Daoy (cell line): ENCODE data around the gene GAST. TPM values are rescaled to one million over a fixed set of nuclear protein-coding genes. Genes with fewer than 3 reads are reported as not detected.
"Not testable (repeated sequence)": the region's sequence is repeated elsewhere in the genome, so short reads cannot be mapped to it uniquely, and the experiment has no call there.

Experiments used
- DNase-seq: peaks from one replicate; pipeline ENCODE4 v3.0.0-alpha.2; 2015; ENCODE audit warnings: low read depth
- total RNA-seq: library from RNA; depleted of rRNA; stranded (reverse); fragments of >200 nt; shearing (Covaris generic); gene quantifications from 2 replicates; pipeline ENCODE4 v1.2.3, GENCODE V29; 2014; rRNA removed

Gene GAST, protein sequence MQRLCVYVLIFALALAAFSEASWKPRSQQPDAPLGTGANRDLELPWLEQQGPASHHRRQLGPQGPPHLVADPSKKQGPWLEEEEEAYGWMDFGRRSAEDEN
- not detected in 2 replicates for total RNA-seq

DNA sequence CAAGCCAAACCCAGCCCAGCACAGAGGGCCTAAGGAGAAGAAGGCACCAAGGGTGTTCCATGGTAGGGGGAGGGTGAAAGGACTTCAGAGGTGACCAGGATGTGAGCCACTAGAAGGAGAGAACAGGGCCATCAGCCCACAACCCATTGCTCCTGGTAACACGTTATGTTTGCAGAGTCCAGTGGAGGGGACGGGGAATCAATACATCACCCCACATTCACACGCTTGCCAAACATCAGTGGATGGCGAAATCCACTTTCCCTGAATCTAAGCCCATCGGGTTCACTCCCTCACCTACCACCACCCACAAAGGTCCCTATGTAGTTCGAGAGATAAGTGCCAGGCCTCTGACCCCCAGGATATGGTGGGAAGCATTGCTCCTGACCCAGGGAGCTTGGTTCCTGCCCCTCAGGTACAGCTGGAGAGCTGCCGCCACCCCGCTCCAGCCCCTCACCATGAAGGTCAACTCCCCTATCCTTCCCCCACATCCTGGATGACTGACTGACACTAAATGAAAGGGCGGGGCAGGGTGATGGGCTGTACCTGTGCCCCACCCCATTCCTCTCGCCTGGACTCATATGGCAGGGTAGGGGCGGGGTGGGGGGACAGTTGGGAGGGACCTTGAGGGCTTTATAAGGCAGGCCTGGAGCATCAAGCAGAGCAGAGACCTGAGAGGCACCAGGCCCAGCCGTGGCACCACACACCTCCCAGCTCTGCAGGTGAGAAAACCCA is at the start of gene GAST:
Gene GAST, plus strand, starts transcription at position 663 of the 732 bp plus-strand sequence. CDS start 3,106 bp downstream, outside the sequence.
- no peak for DNase-seq

DNA sequence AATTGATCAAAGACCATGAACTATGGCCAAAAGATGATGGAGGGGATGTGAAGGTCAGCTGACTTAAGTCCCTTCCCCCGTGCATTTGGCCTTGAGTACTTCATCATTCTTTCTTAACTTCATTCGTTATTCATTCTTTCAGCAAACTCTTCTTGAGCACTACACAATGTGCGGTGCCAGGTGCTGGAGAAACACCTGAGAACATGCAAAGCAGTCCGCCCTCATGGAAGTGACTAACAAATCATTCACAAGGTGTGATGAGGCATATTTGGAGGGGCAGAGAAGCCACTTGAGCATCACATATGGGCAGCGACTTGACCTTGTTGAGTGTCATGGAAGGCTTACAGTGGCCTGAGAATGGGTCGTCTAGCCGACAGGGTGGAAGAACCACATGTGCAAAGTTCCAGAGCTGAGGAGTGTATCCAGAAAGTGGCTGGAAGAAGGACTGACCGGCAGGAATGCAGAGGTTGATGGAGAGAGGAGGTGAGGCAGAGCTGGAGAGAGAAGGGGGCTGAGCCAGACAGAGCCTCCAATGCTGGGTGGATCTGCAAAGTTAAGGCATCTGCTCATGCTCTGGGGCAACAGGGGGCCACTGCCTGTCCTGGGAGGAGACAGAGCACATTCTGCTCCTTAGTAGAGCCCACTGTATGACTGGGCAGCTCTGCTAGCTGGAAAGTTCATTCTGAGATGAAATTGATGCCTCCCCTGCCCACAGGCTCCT is 48.5 kb upstream of the GAST start:
- no peak for DNase-seq

DNA sequence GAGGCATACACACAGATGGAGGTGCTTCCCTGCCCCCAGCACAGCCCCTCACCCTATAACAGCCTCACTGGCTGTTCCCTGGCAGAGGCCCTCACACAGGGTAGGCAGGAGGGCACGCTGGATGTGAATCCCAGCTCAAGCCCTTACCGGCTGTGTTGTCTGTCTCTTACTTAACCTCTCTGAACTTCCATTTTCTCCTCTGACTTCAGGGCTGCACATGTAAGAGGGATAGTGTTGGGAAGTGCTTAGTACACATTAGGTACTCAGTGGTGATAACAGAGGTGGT is 48.0 kb upstream of the GAST start:
- no peak for DNase-seq

DNA sequence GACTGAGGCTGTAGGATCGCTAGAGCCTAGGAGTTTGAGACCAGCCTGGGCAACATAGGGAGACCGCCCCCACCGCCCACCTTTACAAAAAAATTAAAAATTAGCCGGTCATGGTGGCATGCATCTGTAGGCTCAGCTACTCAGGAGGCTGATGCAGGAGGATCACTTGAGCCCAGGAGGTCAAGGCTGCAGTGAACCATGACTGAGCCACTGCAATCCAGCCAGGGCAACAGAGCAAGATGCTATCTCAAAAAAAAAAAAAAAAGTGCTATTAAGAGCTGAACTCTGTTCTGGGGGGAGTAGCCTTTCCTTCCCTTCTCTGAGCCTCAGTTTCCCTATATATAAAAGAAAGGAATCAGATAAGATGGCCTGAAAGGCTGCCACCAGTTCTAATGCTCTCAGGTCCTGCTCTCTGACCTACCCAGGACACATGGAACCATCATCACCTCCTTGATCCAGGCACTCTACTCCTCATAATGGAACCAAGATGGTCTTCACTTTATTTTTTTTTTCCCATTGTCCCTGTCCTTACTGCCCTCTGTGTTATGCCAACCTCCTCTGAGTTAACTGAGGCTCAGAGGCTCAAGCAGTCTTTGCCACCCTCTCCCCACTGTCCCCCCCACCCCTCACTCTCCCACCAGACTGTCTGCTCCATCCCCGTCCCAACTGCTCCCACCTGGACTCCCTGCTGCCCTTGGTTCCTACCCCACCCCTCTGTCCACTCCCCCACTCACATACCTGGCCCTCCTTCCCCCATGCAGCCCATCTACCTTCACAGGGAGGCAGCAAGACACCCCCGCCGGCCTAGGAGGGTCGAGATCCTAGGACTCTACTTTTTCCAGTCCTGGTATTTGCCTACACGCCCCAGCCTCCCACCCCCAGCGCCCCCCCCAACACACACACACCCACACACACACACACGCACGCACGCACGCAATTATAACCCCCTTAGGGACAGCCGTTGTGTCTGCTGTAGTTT is 47.3 kb upstream of the GAST start:
- no peak for DNase-seq

DNA sequence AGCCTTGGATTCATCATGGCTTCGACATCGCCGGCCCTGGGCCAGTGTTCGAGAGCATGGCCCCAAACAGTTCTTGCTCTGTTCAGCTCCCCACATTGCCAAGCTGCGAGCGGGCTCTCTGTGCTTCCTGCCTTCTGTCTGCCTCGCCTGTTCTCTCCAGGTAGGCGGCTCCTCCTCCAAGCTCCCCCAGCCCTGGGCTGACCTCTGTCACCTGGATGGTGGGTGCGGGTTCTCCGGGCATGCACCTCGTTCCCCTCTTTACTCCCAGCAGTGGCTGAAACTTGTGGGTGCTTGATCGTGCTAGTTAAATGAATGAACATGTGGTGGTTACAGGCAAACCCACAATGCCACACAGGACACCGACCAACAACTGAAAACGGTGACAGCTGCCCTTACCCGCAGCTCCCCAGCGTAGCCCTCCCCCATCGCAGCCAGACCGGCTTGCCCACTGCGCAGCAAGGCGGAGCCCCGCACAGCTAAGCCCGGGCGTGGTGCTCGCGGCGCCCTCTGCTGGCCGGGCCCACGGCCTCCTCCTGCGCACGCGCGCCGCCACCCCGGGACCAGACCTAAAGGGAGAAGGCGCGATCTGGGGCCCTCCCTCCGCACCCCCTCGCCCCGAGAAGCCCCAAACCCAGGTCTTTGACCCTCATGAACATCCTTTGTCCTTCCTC is 46.4 kb upstream of the GAST start:
- DNase-seq, result peak; percentile 93

DNA sequence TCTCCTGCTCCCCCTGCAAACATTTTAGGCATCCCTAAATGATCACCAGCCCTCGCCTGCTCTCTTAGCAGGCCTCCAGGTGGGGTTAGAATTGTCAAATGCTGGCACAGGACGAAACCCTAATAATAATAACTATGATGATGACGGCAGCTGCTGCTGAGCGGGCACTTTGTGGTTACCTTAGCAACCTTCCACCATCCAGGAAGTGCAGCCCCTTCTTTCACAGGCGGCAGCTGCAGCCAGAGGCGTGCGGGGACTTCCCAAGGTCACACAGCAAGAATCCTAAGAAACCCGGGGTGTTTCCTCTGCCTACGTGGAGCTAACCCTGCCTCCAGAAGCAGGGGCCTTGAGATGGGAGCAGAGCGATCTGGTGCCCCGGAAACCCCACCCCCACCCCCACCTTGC is 45.9 kb upstream of the GAST start:
- DNase-seq, result peak; percentile 80

DNA sequence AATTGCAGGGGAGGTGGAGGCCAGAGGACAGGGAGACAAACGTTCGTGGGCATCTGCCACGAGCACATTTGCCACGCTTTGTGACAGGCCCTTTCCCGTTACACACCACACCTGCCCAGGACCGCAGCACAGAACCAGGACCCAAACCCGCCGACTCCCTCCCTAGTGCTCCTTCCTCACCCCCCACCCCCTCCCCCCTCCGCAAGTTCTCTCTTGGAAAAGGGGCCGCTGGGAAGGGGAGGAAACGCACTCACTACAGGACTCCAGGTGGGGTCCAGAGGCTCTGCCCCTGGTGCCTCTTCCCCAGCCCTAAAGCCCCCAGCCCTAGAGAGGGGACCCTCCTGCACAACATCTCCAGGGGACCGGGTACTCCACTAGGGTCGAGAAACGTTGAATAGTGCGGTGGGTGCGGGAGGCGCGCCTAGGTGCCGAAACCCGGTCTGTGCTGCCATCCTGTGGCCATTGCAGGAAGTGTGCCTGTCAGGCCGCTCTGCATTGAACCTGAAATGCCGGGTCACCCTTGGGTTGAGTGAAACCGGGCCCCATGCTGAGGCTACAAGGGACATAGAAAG is 45.3 kb upstream of the GAST start:
- peak; percentile 82 for DNase-seq

DNA sequence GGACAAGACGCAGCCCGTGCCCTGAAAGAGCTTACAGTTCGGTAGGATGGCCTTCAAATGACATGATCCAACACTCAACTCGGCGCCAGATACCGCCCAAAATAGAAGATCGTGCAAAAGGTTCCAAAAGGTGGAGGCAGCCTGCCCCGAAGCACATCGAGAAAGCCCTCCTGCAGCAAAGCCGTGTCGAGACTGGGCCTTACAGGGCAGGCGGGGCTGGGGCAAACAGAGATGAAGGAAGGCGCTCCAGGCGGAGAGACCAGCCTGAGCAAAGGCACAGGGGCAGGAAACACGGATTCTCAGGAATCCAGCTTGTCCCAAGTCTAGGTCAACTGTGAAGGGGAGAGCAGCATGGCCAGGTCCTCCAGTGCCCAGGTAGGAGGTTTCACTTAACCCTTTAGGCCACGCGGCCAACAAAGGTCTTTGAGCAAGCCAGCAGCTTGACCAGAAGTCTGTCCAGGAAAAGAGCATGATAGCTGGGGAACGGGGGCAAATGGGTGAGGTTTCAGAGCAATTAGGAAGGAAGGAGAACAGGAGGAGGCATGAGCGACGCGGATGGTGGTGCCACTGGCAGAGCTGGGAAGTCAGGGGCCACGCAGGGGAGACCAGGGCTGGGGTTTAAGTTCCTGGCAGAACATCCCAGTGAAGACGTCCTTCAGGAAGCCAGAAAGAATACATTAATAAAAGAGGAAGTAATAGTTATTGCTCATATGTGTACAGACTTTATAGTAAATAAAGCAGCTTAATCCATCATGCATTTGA is 44.7 kb upstream of the GAST start:
- no peak for DNase-seq

DNA sequence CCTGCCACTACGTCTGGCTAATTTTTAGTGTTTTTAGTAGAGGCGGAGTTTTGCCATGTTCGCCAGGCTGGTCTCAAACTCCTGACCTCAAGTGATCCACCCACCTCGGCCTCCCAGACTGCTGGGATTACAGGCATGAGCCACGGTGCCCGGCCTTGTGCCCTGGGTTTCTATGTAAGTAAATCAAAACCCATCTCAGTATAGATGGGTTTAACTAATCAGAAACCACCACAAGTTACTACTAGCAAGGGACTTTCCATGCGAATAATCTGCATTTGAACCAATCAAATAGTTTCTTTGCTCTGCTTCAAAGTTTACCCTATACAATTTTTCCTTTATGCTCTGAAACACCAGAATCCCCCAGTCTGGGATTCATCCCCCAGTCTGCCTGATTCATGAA is 40.0 kb upstream of the GAST start:
- no peak for DNase-seq

DNA sequence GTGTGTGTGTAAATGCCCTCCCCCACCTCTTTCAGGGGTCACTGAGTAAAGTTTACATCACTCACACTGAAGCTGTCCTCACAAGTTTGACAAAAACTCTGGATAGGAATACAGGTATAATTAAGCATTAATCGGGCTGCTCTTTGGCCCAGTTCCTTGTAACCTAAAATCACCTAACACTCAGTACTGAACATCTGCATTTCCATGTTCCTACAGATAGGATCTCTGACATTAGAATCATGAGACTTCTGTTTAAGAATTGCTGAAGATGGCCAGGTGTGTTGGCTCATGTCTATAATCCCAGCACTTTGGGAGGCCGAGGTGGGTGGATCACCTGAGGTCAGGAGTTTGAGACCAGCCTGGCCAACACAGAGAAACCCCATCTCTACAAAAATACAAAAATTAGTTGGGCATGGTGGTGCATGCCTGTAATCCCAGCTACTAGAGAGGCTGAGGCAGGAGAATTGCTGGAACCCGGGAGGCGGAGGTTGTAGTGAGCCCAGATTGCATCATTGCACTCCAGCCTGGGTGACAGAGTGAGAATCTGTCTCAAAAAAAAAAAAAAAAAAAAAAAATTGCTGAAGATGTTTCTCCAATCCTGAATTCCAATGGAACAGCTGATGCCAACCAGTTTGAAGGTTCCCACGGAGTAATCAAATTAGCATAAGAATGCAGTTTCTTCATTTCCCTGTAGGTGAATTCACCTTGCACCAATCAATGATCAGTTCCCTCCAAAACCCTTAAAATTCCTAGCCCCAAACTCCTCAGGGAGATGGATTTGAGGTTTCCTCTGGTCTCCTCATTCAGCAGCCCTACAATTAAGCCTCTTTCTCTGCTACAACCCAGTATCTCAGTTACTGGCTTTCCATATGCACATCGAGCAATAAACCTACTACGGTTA is 36.7 kb upstream of the GAST start:
- DNase-seq, result not testable (repeated sequence)

DNA sequence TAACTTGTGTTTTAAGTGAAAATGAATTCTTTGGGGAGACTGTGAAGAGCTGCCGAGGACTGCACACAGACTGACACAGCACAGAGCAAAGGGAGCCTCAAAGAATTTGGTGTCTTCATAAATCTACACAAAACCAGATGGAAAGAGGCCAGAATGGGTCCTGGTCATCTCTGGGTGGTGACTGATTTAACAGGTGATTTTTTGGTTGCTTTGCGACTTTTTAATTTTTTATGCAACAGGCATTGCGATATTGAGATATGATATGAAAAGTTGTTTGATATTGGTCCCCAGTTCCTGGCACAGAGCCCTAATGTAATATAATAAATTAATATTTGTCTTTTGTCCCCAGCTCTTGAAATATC is 36.1 kb upstream of the GAST start:
- no peak for DNase-seq

DNA sequence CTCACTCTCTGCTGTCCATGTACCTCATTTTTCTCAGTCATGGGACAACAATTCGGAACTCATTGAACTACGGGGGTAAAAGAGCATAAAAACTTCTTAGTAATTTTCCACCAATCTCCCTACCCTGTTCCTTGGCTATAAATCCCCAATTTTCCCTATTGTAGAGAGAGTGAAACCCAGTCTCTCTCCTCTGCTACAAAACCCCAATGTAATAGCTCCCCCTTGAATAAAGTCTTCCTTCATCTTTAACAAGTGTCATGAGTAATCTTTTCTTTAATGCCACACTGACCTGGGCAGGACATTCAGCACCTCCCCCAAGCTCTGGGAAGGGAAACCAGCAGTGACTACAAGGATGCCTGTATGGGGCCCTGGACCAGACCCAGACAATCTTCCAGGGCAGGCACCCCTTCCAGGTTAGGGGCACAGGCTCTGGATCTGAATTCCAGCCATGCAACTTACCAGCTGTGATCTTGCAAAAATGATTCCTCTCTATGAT is 33.7 kb upstream of the GAST start:
- peak; percentile 69 for DNase-seq

DNA sequence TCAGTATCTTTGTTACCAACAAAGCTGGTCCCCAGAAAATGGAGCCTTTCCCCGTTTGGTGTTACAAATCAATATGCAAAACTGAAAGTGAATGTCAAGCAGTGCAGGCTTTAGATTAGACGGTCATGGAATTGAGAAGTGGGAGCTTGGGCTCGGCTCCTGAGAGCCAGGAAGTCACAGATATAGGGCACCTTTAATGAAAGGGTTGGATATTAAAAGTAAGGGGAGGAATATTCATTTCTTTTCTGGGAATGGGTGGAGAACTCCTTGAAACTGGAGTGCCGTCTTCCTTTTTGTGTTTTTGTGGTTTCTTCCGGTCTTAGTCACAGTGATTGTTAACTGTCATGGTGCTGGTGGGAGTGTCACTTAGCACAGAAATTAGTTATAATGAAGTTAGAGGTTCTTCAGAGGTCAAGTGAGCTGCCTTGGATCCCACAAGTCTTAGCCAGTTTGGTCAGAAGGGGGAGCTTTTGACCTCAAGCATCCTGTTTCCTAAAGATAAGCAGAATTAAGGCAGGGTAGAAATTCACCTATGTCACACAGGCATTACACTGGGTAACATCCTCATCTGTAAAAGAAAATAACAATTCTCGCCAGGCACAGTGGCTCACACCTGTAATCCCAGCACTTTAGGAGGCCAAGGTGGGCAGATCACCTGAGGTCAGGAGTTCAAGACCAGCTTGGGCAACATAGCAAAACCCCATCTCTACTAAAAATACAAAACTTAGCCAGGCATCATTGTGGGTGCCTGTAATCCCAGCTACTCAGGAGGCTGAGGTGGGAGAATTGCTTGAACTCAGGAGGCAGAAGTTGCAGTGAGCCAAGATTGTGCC is 33.0 kb upstream of the GAST start:
- DNase-seq, result peak; percentile 88

DNA sequence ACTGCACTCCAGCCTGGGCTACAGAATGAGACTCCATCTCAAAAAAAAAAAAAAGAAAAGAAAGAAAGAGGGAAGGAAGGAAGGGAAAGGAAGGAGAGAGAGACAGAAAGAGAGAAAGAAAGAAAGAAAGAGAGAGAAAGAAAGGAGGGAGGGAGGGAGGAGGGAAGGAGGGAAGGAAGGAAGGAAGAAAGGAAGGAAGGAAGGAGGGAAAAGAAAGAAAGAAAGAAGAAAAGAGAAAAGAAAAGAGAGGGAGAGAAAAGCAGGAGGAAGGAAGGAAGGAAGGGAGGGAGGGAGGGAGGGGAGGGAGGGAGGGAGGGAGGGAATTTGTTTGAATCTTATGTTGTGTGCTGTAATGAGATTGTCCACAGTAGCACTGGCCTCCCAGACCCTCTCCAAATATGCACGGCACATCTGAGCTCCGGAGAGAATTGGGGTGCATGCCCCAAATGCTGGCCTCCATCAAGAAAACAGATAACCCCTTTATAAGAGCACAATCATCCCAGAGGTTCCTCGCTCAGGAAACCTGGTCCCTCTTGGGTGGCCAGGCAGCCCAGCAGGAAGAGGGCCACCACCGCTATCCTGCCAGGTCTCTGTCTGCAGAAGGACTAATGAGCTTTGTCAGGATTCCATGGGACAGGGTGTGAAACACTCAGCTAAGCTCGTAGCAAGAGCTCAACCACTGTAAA is 32.2 kb upstream of the GAST start:
- no peak for DNase-seq

DNA sequence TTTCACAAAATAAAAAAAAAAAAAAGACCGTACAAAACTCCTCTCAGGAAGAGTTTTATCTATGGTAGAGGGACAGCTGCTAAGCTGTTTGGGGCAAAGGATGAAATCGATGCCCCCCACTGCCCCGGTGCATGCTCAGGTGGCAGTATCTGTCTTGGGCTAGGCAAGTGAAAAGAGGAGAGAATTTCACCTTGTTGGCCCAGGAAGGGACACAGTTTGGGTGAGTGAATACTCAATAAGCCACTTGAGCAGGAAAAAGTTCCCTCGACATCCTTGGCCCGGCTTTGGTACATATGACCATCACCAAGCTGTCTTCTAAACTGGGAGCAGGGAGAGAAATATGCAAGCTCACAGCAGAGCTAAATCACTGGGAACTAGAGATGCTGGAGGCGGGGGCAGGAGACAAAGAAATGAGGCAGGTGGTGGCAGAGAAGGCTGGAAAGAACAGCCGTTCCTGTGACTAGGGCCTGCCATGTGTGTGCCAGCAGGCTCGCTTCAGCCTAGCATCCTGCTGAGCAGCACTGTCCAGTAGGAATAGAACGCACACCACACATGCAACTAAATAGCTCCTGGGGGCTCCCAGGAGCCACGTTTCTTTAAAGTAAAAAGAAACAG is 31.6 kb upstream of the GAST start:
- DNase-seq, result no peak

DNA sequence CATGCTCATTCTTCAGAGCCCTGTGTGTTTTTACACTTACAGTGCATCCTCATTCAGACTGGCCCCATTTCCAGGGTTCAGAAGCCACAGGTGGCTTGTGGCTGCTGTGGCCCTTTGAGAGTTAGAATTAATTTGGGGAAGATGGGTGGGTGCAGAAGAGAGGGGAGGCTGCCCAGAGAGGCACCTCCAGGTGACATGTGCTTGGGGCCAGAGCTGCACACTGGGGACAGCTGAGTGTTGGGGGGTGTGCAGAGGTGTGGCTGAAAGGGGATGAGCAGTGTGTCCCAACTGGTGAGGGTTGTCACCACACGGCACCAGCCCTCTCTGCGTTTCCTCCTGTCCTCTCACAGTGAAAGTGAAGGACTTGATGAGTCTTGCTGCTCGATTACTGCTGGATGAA is 30.4 kb upstream of the GAST start:
- DNase-seq, result no peak

DNA sequence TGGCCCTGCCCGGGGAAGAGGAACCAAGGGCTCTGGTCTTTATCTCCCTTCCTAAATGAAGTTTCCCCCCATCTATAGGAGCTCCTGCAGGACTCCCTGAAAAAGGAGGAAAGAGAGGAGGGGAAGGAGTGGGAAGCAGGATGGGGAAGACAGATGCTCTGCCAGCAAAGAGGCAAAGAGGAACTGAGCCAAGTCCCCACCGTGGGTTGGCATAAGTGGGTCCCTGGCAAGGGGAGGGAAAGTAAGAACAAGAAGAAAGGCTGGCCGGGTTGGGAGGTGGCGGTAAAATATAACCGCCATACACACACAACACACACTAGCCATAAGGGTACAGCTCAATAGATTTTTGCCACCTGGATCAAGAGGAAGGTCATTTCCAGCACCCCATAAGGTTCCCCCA is 29.5 kb upstream of the GAST start:
- DNase-seq, result no peak
